GM21717 (cell line): ENCODE data around the gene HES5.

Source experiments
- ATAC-seq: cut with Tn5 transposase; IDR thresholded peaks from one replicate; pipeline ENCODE4 v1.9.1; 2021; ENCODE audit warnings: mild to moderate bottlenecking, moderate library complexity; ENCODE audit not compliant: unreplicated experiment

HES5 gene

GRCh38 chr1:2533365-2533764 lies 3.3 kb upstream of the HES5 start:
- no peak for ATAC-seq

- ATAC-seq, result no peak
Measured at GRCh38 chr1:2532485-2533160, 2.6 kb upstream of the HES5 start.

GRCh38 chr1:2530513-2531361 lies 674 bp upstream of the HES5 start:
- ATAC-seq, result no peak

- no peak for ATAC-seq
Measured at GRCh38 chr1:2528966-2529783, 888 bp downstream of the HES5 start.

- ATAC-seq, result no peak
Measured at GRCh38 chr1:2528611-2528965, 1.5 kb downstream of the HES5 start.

GRCh38 chr1:2528016-2528415 lies 2.0 kb downstream of the HES5 start:
- ATAC-seq, result no peak

- no peak for ATAC-seq
Measured at GRCh38 chr1:2527556-2527860, 2.6 kb downstream of the HES5 start.

- ATAC-seq, result peak; percentile 38
Measured at GRCh38 chr1:2526824-2527555, 3.1 kb downstream of the HES5 start.

GRCh38 chr1:2525920-2526823 lies 3.9 kb downstream of the HES5 start, which contains the start of gene PANK4:
PANK4 (minus strand) TSS chr1:2526596; CDS start chr1:2526587, 9 bp downstream.
- ATAC-seq, result peak; percentile 76

- ATAC-seq, result no peak
Measured at GRCh38 chr1:2525572-2525919, 4.5 kb downstream of the HES5 start.

GRCh38 chr1:2523891-2524609 lies 6.0 kb downstream of the HES5 start:
- no peak for ATAC-seq

GRCh38 chr1:2523191-2523890 lies 6.7 kb downstream of the HES5 start:
- ATAC-seq, result no peak

GRCh38 chr1:2522230-2522629 lies 7.8 kb downstream of the HES5 start:
- no peak for ATAC-seq

GRCh38 chr1:2520806-2521205 lies 9.3 kb downstream of the HES5 start:
- ATAC-seq, result no peak

- ATAC-seq, result no peak
Measured at GRCh38 chr1:2520206-2520605, 9.9 kb downstream of the HES5 start.

- no peak for ATAC-seq
Measured at GRCh38 chr1:2519729-2520128, 10.3 kb downstream of the HES5 start.

GRCh38 chr1:2519029-2519685 lies 10.9 kb downstream of the HES5 start:
- no peak for ATAC-seq

GRCh38 chr1:2518528-2518927 lies 11.5 kb downstream of the HES5 start:
- no peak for ATAC-seq
